CD14-positive monocyte (primary cell): Measurements from ENCODE around the gene WNT5B. TPM values are rescaled to one million over a fixed set of nuclear protein-coding genes. Genes with fewer than 3 reads are reported as not detected.

Experiments
- DNase-seq, 3 donors: peaks; one replicate each; pipeline ENCODE4 v3.0.0-alpha.2; 2011 to 2022
- H2AFZ ChIP-seq: 2 replicates; pipeline ENCODE4 v1.6.0; 2012; ENCODE audit warnings: mild to moderate bottlenecking, low read depth, low read length, inconsistent platforms; ENCODE audit not compliant: insufficient read depth, poor library complexity, severe bottlenecking
- H3K27ac ChIP-seq, 2 donors: 1 replicate in 1 of 2; 2 replicates in 1 of 2; pipeline ENCODE4 v1.5.1; 2012 to 2013; ENCODE audit warnings: low read length in 2 of 2, control low read depth in 1 of 2, inconsistent platforms in 1 of 2, low read depth in 1 of 2, mild to moderate bottlenecking in 1 of 2
- H3K27me3 ChIP-seq, 2 donors: one replicate each; pipeline versions ENCODE4 v1.6.0 to v1.6.1; 2011 to 2013; ENCODE audit warnings: low read length in 2 of 2; ENCODE audit not compliant: control insufficient read depth in 2 of 2, insufficient read depth in 2 of 2
- H3K36me3 ChIP-seq, 2 donors: replicated peaks in 1 of 2; 1 replicate in 1 of 2; 2 replicates in 1 of 2; pipeline versions ENCODE4 v1.5.1 to v1.6.1; 2012 to 2013; ENCODE audit warnings: low read length in 2 of 2, control low read depth in 1 of 2, inconsistent platforms in 1 of 2, mild to moderate bottlenecking in 1 of 2; ENCODE audit not compliant: insufficient read depth in 2 of 2, control insufficient read depth in 1 of 2
- H3K4me1 ChIP-seq, 2 donors: 1 replicate in 1 of 2; 2 replicates in 1 of 2; pipeline versions ENCODE4 v1.5.1 to v1.6.1; 2012 to 2013; ENCODE audit warnings: low read length in 2 of 2, control low read depth in 1 of 2, inconsistent platforms in 1 of 2, mild to moderate bottlenecking in 1 of 2, moderate library complexity in 1 of 2; ENCODE audit not compliant: insufficient read depth in 2 of 2, control insufficient read depth in 1 of 2
- H3K4me2 ChIP-seq: replicated peaks from 2 replicates; pipeline ENCODE3; 2012; ENCODE audit warnings: low read length, moderate library complexity, mild to moderate bottlenecking; ENCODE audit not compliant: poor library complexity, severe bottlenecking; ENCODE audit errors: extremely low read depth
- H3K4me3 ChIP-seq, 3 experiments: fragments of 200-600 bp in 1 of 3; sonication (generic) in 1 of 3; replicated peaks in 1 of 3; 1 replicate in 2 of 3; 2 replicates in 1 of 3; pipeline ENCODE4 v1.5.1; 2011 to 2013; ENCODE audit warnings: low read length in 3 of 3, mild to moderate bottlenecking in 3 of 3, control low read depth in 2 of 3, low read depth in 2 of 3, inconsistent platforms in 1 of 3, moderate library complexity in 1 of 3
- H3K79me2 ChIP-seq: 2 replicates; pipeline ENCODE4 v1.6.0; 2012; ENCODE audit warnings: mild to moderate bottlenecking, control low read depth, inconsistent platforms, low read length, moderate library complexity; ENCODE audit not compliant: insufficient read depth
- H3K9ac ChIP-seq: 2 replicates; pipeline ENCODE4 v1.6.0; 2017; ENCODE audit warnings: low read length, mild to moderate bottlenecking; ENCODE audit not compliant: insufficient read depth, poor library complexity, severe bottlenecking
- H3K9me3 ChIP-seq, 2 donors: replicated peaks in 1 of 2; 1 replicate in 1 of 2; 2 replicates in 1 of 2; pipeline versions ENCODE4 v1.5.1 to v1.6.1; 2012 to 2013; ENCODE audit warnings: low read length in 2 of 2, control low read depth in 1 of 2; ENCODE audit not compliant: control insufficient read depth in 1 of 2, insufficient read depth in 1 of 2
- H4K20me1 ChIP-seq: 2 replicates; pipeline ENCODE4 v1.6.0; 2012; ENCODE audit warnings: mild to moderate bottlenecking, low read length, control low read depth, moderate library complexity; ENCODE audit not compliant: insufficient read depth
- H3K27ac Mint-ChIP-seq, 7 donors: one replicate each; pipeline ENCODE4 v1.8.0; 2020; ENCODE audit warnings: mild to moderate bottlenecking in 7 of 7, mixed read lengths in 7 of 7, moderate library complexity in 6 of 7, inconsistent platforms in 2 of 7
- H3K27me3 Mint-ChIP-seq, 3 donors: one replicate each; pipeline ENCODE4 v1.8.0; 2021 to 2022; ENCODE audit warnings: low read depth in 3 of 3, mild to moderate bottlenecking in 3 of 3, mixed read lengths in 3 of 3, moderate library complexity in 3 of 3, inconsistent platforms in 1 of 3
- H3K36me3 Mint-ChIP-seq, 2 donors: one replicate each; pipeline ENCODE4 v1.8.0; 2020; ENCODE audit warnings: mixed read lengths in 2 of 2, inconsistent platforms in 1 of 2, mild to moderate bottlenecking in 1 of 2
- H3K4me1 Mint-ChIP-seq: one replicate; pipeline ENCODE4 v1.8.0; 2020; ENCODE audit warnings: mild to moderate bottlenecking, mixed read lengths
- H3K4me3 Mint-ChIP-seq, 2 donors: one replicate each; pipeline ENCODE4 v1.8.0; 2020; ENCODE audit warnings: mild to moderate bottlenecking in 2 of 2, mixed read lengths in 2 of 2, moderate library complexity in 1 of 2
- H3K9me3 Mint-ChIP-seq, 7 donors: one replicate each; pipeline ENCODE4 v1.8.0; 2020 to 2022; ENCODE audit warnings: mixed read lengths in 7 of 7, mild to moderate bottlenecking in 6 of 7, moderate library complexity in 6 of 7, inconsistent platforms in 2 of 7
- WGBS: methylation state at CpG from one replicate; pipeline ENCODE4 v1.1.5; 2013; ENCODE audit warnings: missing lambda C conversion rate; ENCODE audit not compliant: insufficient coverage; 5-methylcytosine and 5-hydroxymethylcytosine counted together
- intact Hi-C, 2 donors: fragments of 100-400 bp; cut with micrococcal nuclease; formaldehyde crosslinking; loops; one replicate each; pipeline versions ENCODE4 v1.15.0 to v1.15.1; 2023
- polyA plus RNA-seq, 3 donors: library from polyadenylated mRNA; depleted of rRNA in 1 of 3; unstranded in 2 of 3; stranded (reverse) in 1 of 3; fragments of 300-500 nt in 2 of 3; fragments of >200 nt in 1 of 3; fragmentation: Illumina TruSeq in 2 of 3; gene quantifications; 1 replicate in 2 of 3; 2 replicates in 1 of 3; pipeline ENCODE4 v1.2.3, GENCODE V29; 2012 to 2021
- TF ChIP-seq, protein P1 (sequence below): fragments of 200-600 bp; IDR thresholded peaks from one replicate; pipeline ENCODE4 v1.8.0; 2022; ENCODE audit warnings: antibody characterized with exemption, mild to moderate bottlenecking

The WNT5B gene
- polyA plus RNA-seq, 3 donors, result 2.7 to 4.1 (median 3.1) TPM

DNA sequence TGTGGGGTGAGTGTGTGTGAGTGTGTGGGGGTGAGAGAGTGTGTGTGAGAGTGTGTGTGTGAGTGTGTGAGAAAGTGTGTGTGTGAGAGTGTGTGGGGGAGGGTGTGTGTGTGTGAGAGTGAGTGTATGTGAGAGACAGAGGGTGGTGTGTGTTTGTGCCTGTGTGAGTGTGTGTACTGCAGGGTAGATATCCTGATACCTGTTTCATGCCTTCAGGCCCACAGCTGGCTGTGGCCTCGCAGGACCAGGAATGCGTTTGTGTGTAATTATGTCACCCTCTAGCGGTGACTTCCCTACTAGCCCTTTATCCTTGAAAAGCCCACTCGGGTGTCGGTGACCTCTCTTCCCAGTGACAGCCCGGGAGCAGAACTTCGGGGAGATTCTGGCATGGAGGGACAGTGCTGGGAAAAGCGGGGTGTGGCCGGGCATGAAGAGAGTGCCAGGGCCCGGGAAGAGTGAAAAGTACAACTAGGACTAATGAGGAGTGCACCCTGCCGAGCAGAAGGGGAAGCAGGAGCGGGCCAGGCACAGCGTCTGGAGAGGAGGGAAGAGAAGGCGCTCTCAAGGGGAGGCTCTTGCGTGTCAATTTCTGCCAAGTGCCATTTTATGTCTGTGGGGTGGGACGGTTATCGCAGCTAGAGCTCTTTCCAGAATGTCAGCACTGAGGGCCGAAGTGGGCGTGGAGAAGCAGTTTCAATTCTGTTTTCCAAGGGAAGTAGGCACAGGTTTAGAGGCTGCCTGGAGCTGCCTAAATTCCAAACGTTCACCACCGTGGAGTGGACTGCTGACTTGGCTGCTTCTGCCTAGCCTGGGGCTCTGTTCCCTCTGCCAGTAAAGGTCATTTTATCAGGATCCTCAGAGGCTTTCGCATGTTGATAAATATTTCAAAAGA, 23.7 kb upstream of the WNT5B start:
- peaks cover 64 to 66% of the 10 kb centered on the region in 2 donors for H3K4me1 ChIP-seq

DNA sequence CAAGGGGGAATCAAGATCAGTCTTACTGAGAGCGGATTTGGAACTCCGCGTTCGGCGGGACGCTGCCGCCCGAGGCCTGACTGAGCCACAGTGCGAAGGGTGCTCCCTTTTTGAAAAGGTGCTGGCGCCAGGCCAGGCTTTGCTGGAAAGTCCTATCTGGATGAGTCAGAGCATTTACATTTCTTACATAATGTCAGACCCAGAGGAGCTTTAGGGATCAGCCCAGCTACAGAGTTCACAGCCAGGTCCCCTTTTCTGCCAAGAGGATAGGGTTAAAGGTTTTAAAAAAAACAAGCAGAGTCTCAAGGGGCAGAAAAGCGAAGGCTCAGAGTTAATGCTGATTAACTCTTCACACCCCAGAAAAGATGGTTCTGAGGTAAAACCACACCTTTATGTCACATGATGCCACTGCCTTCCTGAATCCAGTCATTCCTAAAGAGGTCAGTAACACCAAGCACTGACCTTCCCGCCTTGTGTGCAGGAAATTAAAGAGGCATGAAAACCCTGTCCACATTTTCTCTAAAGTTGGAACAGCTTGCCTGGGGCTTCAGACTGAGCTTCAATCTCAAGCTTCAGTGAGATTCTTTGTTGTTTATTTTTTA, 22.9 kb upstream of the WNT5B start:
- intact Hi-C loops, result no loop called here
- peak overlapping the region; percentile 77 to 84 for H3K27ac ChIP-seq
- Mint-ChIP-seq H3K27me3 (no peaks in the 10 kb centered on the region), H3K9me3 (no peaks in the 10 kb centered on the region), H3K4me3 (peak overlapping the region; percentile 95 to 96), H3K27ac (peak overlapping the region; percentile 95 to 98 (median 96)), H3K36me3 (no peaks in the 10 kb centered on the region), H3K4me1 (peaks cover 61% of the 10 kb centered on the region)
- H3K9me3 ChIP-seq, result no peaks in the 10 kb centered on the region
- TF ChIP-seq, protein P1, sequence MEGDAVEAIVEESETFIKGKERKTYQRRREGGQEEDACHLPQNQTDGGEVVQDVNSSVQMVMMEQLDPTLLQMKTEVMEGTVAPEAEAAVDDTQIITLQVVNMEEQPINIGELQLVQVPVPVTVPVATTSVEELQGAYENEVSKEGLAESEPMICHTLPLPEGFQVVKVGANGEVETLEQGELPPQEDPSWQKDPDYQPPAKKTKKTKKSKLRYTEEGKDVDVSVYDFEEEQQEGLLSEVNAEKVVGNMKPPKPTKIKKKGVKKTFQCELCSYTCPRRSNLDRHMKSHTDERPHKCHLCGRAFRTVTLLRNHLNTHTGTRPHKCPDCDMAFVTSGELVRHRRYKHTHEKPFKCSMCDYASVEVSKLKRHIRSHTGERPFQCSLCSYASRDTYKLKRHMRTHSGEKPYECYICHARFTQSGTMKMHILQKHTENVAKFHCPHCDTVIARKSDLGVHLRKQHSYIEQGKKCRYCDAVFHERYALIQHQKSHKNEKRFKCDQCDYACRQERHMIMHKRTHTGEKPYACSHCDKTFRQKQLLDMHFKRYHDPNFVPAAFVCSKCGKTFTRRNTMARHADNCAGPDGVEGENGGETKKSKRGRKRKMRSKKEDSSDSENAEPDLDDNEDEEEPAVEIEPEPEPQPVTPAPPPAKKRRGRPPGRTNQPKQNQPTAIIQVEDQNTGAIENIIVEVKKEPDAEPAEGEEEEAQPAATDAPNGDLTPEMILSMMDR, result no peak
- H3K4me3 ChIP-seq, result peak overlapping the region; percentile 45 to 81 (median 54)
- DNase-seq, result peak; percentile 86 to 96 (median 94)
- H3K36me3 ChIP-seq, result no peaks in the 10 kb centered on the region
- H3K4me2 ChIP-seq, result peak overlapping the region; percentile 93
- no peaks in the 10 kb centered on the region for H4K20me1 ChIP-seq
- H2AFZ ChIP-seq, result peak overlapping the region; percentile 85
- 12% methylated on average over 12 of the region's 12 CpGs for WGBS
- no peaks in the 10 kb centered on the region for H3K79me2 ChIP-seq
- H3K9ac ChIP-seq, result peak overlapping the region; percentile 51
- H3K27me3 ChIP-seq, result no peaks in the 10 kb centered on the region
- H3K4me1 ChIP-seq, result peaks cover 62 to 66% of the 10 kb centered on the region in 2 donors

More for the DNA sequence above, 23.7 kb upstream of the WNT5B start:
- H3K36me3 Mint-ChIP-seq, result no peaks in the 10 kb centered on the region
- H3K9me3 Mint-ChIP-seq, result no peaks in the 10 kb centered on the region
- peak overlapping the region; percentile 45 to 81 (median 54) for H3K4me3 ChIP-seq
- H3K4me3 Mint-ChIP-seq, result peak overlapping the region; percentile 95 to 96
- 2% methylated on average over 13 of the region's 22 CpGs for WGBS
- no peaks in the 10 kb centered on the region for H3K9me3 ChIP-seq
- intact Hi-C loops, result no loop called here
- H3K9ac ChIP-seq, result peak overlapping the region; percentile 51
- H4K20me1 ChIP-seq, result no peaks in the 10 kb centered on the region
- DNase-seq, result peak; percentile 59 to 76 (median 75)
- peak overlapping the region; percentile 77 to 84 for H3K27ac ChIP-seq
- no peaks in the 10 kb centered on the region for H3K36me3 ChIP-seq
- H3K79me2 ChIP-seq, result no peaks in the 10 kb centered on the region
- H3K27me3 ChIP-seq, result no peaks in the 10 kb centered on the region
- peak overlapping the region; percentile 95 to 98 (median 96) for H3K27ac Mint-ChIP-seq
- TF ChIP-seq, protein P1, result peak; percentile 81
- H3K4me1 Mint-ChIP-seq, result peaks cover 64% of the 10 kb centered on the region
- H3K27me3 Mint-ChIP-seq, result no peaks in the 10 kb centered on the region
- peak overlapping the region; percentile 85 for H2AFZ ChIP-seq
- peak overlapping the region; percentile 93 for H3K4me2 ChIP-seq
